IMR-90 (cell line): ENCODE measurements around the gene LY6G6F. TPM values are rescaled to one million over a fixed set of nuclear protein-coding genes. Genes with fewer than 3 reads are reported as not detected.
A peak's percentile ranks its signal among the peaks of the same experiment; 100 is the strongest.

ENCODE experiments used
- ATAC-seq: fragments of 200-7000 bp; cut with Tn5 transposase; 2 replicates; pipeline ENCODE4 v1.9.1; 2020; ENCODE audit warnings: low read depth, mild to moderate bottlenecking, moderate library complexity
- BruUV-seq: library from RNA; stranded (reverse); fragments of 400-500 nt; replicated peaks from 2 replicates; lab custom pipeline; 2021; lab: Mats Ljungman, UMichigan
- CTCF ChIA-PET: fragments of 300-600 bp; formaldehyde crosslinking; extraction: SDS; loops from one replicate; lab custom pipeline; 2021; ENCODE audit warnings: antibody characterized with exemption; lab: Yijun Ruan, JAX
- POLR2A ChIA-PET: fragments of 300-600 bp; sonication (Branson Sonifier 250); formaldehyde crosslinking; loops from one replicate; lab custom pipeline; 2022; ENCODE audit warnings: antibody characterized with exemption; ENCODE audit not compliant: unreplicated experiment; lab: Charles Lee
- DNase-seq: peaks from one replicate; pipeline ENCODE4 v3.0.0; 2013
- H2AFZ ChIP-seq: replicated peaks from 2 replicates; pipeline ENCODE3; 2013; ENCODE audit warnings: low read length, mild to moderate bottlenecking; ENCODE audit not compliant: poor library complexity
- H2AK5ac ChIP-seq: 2 replicates; pipeline ENCODE4 v1.6.1; 2013; ENCODE audit warnings: low read depth, low read length, inconsistent platforms
- H2AK9ac ChIP-seq: replicated peaks from 2 replicates; pipeline ENCODE3; 2013; ENCODE audit warnings: mild to moderate bottlenecking, low read depth, low read length, moderate library complexity; ENCODE audit not compliant: poor library complexity
- H2BK120ac ChIP-seq: 2 replicates; pipeline ENCODE4 v1.6.1; 2013; ENCODE audit warnings: low read depth, low read length, inconsistent platforms
- H2BK15ac ChIP-seq: 3 replicates; pipeline ENCODE4 v1.6.1; 2013; ENCODE audit warnings: low read depth, low read length, inconsistent platforms
- H2BK20ac ChIP-seq: 2 replicates; pipeline ENCODE4 v1.6.1; 2013; ENCODE audit warnings: low read depth, mild to moderate bottlenecking, inconsistent platforms, low read length, moderate library complexity
- H2BK5ac ChIP-seq: 2 replicates; pipeline ENCODE4 v1.6.1; 2013; ENCODE audit warnings: mild to moderate bottlenecking, low read depth, low read length, inconsistent platforms; ENCODE audit not compliant: poor library complexity, severe bottlenecking
- H3K14ac ChIP-seq: replicated peaks from 2 replicates; pipeline ENCODE4 v1.6.1; 2013; ENCODE audit warnings: low read depth, low read length, inconsistent platforms
- H3K18ac ChIP-seq: 2 replicates; pipeline ENCODE4 v1.6.1; 2013; ENCODE audit warnings: low read depth, low read length, control low read depth
- H3K23ac ChIP-seq: 2 replicates; pipeline ENCODE4 v1.6.1; 2013; ENCODE audit warnings: low read depth, low read length, inconsistent platforms
- H3K27ac ChIP-seq: 2 replicates; pipeline ENCODE4 v1.5.1; 2013; ENCODE audit warnings: mild to moderate bottlenecking, control low read depth, low read length; ENCODE audit not compliant: insufficient read depth
- H3K27me3 ChIP-seq: 2 replicates; pipeline ENCODE4 v1.6.1; 2013; ENCODE audit warnings: low read length; ENCODE audit not compliant: control insufficient read depth, insufficient read depth
- H3K36me3 ChIP-seq: 2 replicates; pipeline ENCODE4 v1.6.1; 2013; ENCODE audit warnings: low read length, mixed read lengths; ENCODE audit not compliant: control insufficient read depth, insufficient read depth
- H3K4ac ChIP-seq: 2 replicates; pipeline ENCODE4 v1.6.1; 2013; ENCODE audit warnings: low read depth, low read length, inconsistent platforms
- H3K4me1 ChIP-seq: 2 replicates; pipeline ENCODE4 v1.6.1; 2013; ENCODE audit warnings: low read length, mixed read lengths; ENCODE audit not compliant: control insufficient read depth, insufficient read depth
- H3K4me2 ChIP-seq: 2 replicates; pipeline ENCODE4 v1.6.1; 2013; ENCODE audit warnings: low read depth, mild to moderate bottlenecking, control low read depth, low read length, moderate library complexity
- H3K4me3 ChIP-seq: 2 replicates; pipeline ENCODE4 v1.5.1; 2013; ENCODE audit warnings: low read depth, mild to moderate bottlenecking, control low read depth, low read length, moderate library complexity; ENCODE audit not compliant: insufficient read depth
- H3K56ac ChIP-seq: 2 replicates; pipeline ENCODE4 v1.6.1; 2013; ENCODE audit warnings: low read length, inconsistent platforms; ENCODE audit not compliant: insufficient read depth; ENCODE audit errors: extremely low read depth
- H3K79me1 ChIP-seq, 2 experiments: 2 replicates each; pipeline ENCODE4 v1.6.1; 2013; ENCODE audit warnings: low read length in 2 of 2, inconsistent platforms in 1 of 2, low read depth in 1 of 2
- H3K9ac ChIP-seq: 2 replicates; pipeline ENCODE4 v1.6.1; 2013; ENCODE audit warnings: low read depth, low read length, control low read depth
- H3K9me1 ChIP-seq: 2 replicates; pipeline ENCODE4 v1.6.1; 2013; ENCODE audit warnings: low read length, inconsistent platforms; ENCODE audit not compliant: insufficient read depth
- H3K9me3 ChIP-seq: 2 replicates; pipeline ENCODE4 v1.6.1; 2013; ENCODE audit warnings: low read length; ENCODE audit not compliant: control insufficient read depth, insufficient read depth
- H4K20me1 ChIP-seq: 2 replicates; pipeline ENCODE4 v1.6.1; 2013; ENCODE audit warnings: low read length, inconsistent platforms; ENCODE audit not compliant: insufficient read depth
- H4K5ac ChIP-seq: 2 replicates; pipeline ENCODE4 v1.6.1; 2013; ENCODE audit warnings: mild to moderate bottlenecking, low read depth, low read length, control low read depth
- H4K8ac ChIP-seq, 2 experiments: 2 replicates each; pipeline ENCODE4 v1.6.1; 2013; ENCODE audit warnings: low read depth in 2 of 2, low read length in 2 of 2, control low read depth in 1 of 2, inconsistent platforms in 1 of 2
- H4K91ac ChIP-seq: 2 replicates; pipeline ENCODE4 v1.6.1; 2013; ENCODE audit warnings: low read depth, low read length, inconsistent platforms; ENCODE audit not compliant: insufficient read depth
- BHLHE40 ChIP-seq: fragments of 150-350 bp; IDR thresholded peaks from 2 replicates; pipeline ENCODE4 v1.6.1; 2016; ENCODE audit warnings: mild to moderate bottlenecking, low read depth, low read length
- CEBPB ChIP-seq: IDR thresholded peaks from 2 replicates; pipeline ENCODE4 v1.6.1; 2012; ENCODE audit warnings: low read depth, low read length, improper control_type of control experiment
- CHD1 ChIP-seq: IDR thresholded peaks from 2 replicates; pipeline ENCODE4 v1.6.1; 2012; ENCODE audit warnings: low read depth, low read length, improper control_type of control experiment
- CTCF ChIP-seq: conservative IDR thresholded peaks from 2 replicates; pipeline ENCODE4 v1.5.1; 2012; ENCODE audit warnings: mild to moderate bottlenecking, low read depth, low read length, improper control_type of control experiment
- ELK1 ChIP-seq: fragments of 150-350 bp; IDR thresholded peaks from 2 replicates; pipeline ENCODE4 v1.6.1; 2016; ENCODE audit warnings: low read depth, mild to moderate bottlenecking, low read length, moderate library complexity, borderline replicate concordance
- FOS ChIP-seq: fragments of 150-350 bp; IDR thresholded peaks from 2 replicates; pipeline ENCODE4 v1.6.1; 2016; ENCODE audit warnings: low read depth, low read length
- MAFK ChIP-seq: IDR thresholded peaks from 2 replicates; pipeline ENCODE4 v1.6.1; 2012; ENCODE audit warnings: low read depth, low read length, improper control_type of control experiment
- MAZ ChIP-seq: IDR thresholded peaks from 2 replicates; pipeline ENCODE4 v1.6.1; 2012; ENCODE audit warnings: low read depth, mild to moderate bottlenecking, low read length, improper control_type of control experiment, moderate library complexity, borderline replicate concordance
- MXI1 ChIP-seq: IDR thresholded peaks from 2 replicates; pipeline ENCODE4 v1.6.1; 2012; ENCODE audit warnings: low read depth, mild to moderate bottlenecking, low read length, moderate library complexity, borderline replicate concordance
- NFE2L2 ChIP-seq: fragments of 150-350 bp; IDR thresholded peaks from 2 replicates; pipeline ENCODE4 v1.6.1; 2016; ENCODE audit warnings: low read depth, mild to moderate bottlenecking, low read length
- POLR2A ChIP-seq: IDR thresholded peaks from 2 replicates; pipeline ENCODE4 v1.6.1; 2012; ENCODE audit warnings: mild to moderate bottlenecking, low read depth, low read length
- RAD21 ChIP-seq: IDR thresholded peaks from 2 replicates; pipeline ENCODE4 v1.6.1; 2012; ENCODE audit warnings: low read length, improper control_type of control experiment
- RCOR1 ChIP-seq: IDR thresholded peaks from 2 replicates; pipeline ENCODE4 v1.6.1; 2012; ENCODE audit warnings: mild to moderate bottlenecking, low read length, improper control_type of control experiment; ENCODE audit not compliant: insufficient replicate concordance
- RFX5 ChIP-seq: IDR thresholded peaks from 2 replicates; pipeline ENCODE4 v1.8.0; 2012; ENCODE audit warnings: low read depth, mild to moderate bottlenecking, low read length, moderate library complexity
- SMC3 ChIP-seq: fragments of 150-350 bp; IDR thresholded peaks from 2 replicates; pipeline ENCODE4 v1.6.1; 2016; ENCODE audit warnings: low read depth, mild to moderate bottlenecking, antibody characterized with exemption, low read length, moderate library complexity
- WGBS, 2 experiments: methylation state at CpG; one replicate each; pipeline versions ENCODE4 v1.1.5 to v1.1.7; 2013; ENCODE audit warnings: missing lambda C conversion rate in 2 of 2; ENCODE audit not compliant: insufficient read length in 1 of 2; ENCODE audit errors: extremely low coverage in 2 of 2; 5-methylcytosine and 5-hydroxymethylcytosine counted together
- dilution Hi-C: fragments of 300-500 bp; cut with HindIII; formaldehyde crosslinking; loops from one replicate; pipeline ENCODE4 v1.14.3; 2018; ENCODE audit warnings: low sequenced_read_pairs; ENCODE audit not compliant: unreplicated experiment
- in situ Hi-C: fragments of 300-500 bp; cut with MboI; formaldehyde crosslinking; loops from 3 replicates; pipeline ENCODE4 v1.14.3; 2019; ENCODE audit warnings: low sequenced_read_pairs, inconsistent platforms, mixed read lengths
- intact Hi-C: fragments of 100-400 bp; cut with micrococcal nuclease; formaldehyde crosslinking; loops from 2 replicates; pipeline ENCODE4 v1.10.0; 2022
- polyA plus RNA-seq, 3 experiments: library from polyadenylated mRNA; depleted of rRNA; stranded (reverse); fragments of >200 nt; gene quantifications; 2 replicates each; pipeline ENCODE4 v1.2.3, GENCODE V29; 2012; ENCODE audit warnings: low replicate concordance in 1 of 3
- total RNA-seq: library from RNA; depleted of rRNA; stranded (reverse); fragments of >200 nt; gene quantifications from 2 replicates; pipeline ENCODE4 v1.2.3, GENCODE V29; 2012

Gene LY6G6F
- total and polyA plus RNA-seq, 2 of the 4 experiments (the other 2 are of a cell fraction) = not detected

DNA sequence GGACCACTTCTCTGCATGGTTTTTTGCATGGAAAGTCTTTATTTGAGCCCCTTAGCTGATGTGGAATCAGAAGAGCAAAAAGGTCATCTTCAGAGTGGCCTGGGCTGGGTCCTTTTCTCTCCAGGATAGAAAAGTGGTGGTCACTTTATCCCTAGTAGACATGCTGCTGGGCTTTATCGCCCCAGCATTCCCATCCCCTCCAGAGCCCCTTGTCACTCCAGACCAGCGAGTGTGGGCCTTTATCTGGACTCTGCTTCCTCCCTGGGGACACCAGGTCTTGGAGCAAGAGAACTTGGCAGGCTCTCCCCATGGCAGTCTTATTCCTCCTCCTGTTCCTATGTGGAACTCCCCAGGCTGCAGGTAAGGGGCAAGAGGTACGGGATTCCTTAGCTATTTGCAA, at the start of gene LY6G6F (continued):
- TF ChIP-seq CEBPB = no peak
- TF ChIP-seq RCOR1 = no peak

GRCh38 chr6:31657406-31658157, 49.1 kb upstream of the LY6G6F start:
- ChIA-PET CTCF (no interaction called here), POLR2A (no interaction called here)
- Histone ChIP-seq H3K4me3 (no peak overlapping the region), H2BK15ac (no peak overlapping the region), H2AK9ac (no peak overlapping the region), H3K36me3 (peaks cover 15% of the 10 kb centered on the region), H3K56ac (no peak overlapping the region), H3K18ac (no peak overlapping the region), H2BK20ac (no peak overlapping the region), H3K4me1 (peaks cover 14% of the 10 kb centered on the region), H3K9me1 (peaks cover 17% of the 10 kb centered on the region; the same call in 1 of the 2 replicates), H3K9me3 (no peaks in the 10 kb centered on the region), H4K20me1 (peaks cover 17% of the 10 kb centered on the region), H3K4me2 (no peak overlapping the region), H3K27me3 (no peaks in the 10 kb centered on the region), H2BK120ac (no peak overlapping the region), H2AK5ac (no peak overlapping the region), H4K91ac (no peak overlapping the region), H2AFZ (no peak overlapping the region), H4K8ac (no peak overlapping the region), H4K5ac (no peak overlapping the region), H3K79me1 (peaks cover 21 to 73% of the 10 kb centered on the region in 2 experiments; a peak in 3 of 4 replicates), H3K23ac (peak overlapping the region; percentile 63; the same call in 1 of the 2 replicates), H3K14ac (no peak overlapping the region), H3K9ac (no peak overlapping the region), H2BK5ac (no peak overlapping the region), H3K4ac (no peak overlapping the region), H3K27ac (no peak overlapping the region)
- no CpG with 5 or more reads among the region's 6 CpGs for WGBS, 2 experiments
- intact Hi-C loops (no loop called here), in situ Hi-C loops (no loop called here), dilution Hi-C loops (no loop called here)
- ATAC-seq (no peak), DNase-seq (no peak)
- TF ChIP-seq RCOR1 = no peak
- no peak for TF ChIP-seq RFX5
- TF ChIP-seq FOS = no peak
- TF ChIP-seq MAFK = no peak
- TF ChIP-seq NFE2L2 = no peak
- no peak for TF ChIP-seq CEBPB
- TF ChIP-seq RAD21 = no peak
- TF ChIP-seq MAZ = no peak
- TF ChIP-seq CHD1 = no peak
- no peak for TF ChIP-seq BHLHE40
- TF ChIP-seq POLR2A = no peak
- no peak for TF ChIP-seq MXI1
- TF ChIP-seq SMC3 = no peak
- TF ChIP-seq CTCF = no peak
- TF ChIP-seq ELK1 = no peak
- BruUV-seq = no TSS peak
